ENCODE data around the gene SPOCK2. TPM values are rescaled to one million over a fixed set of nuclear protein-coding genes. Genes with fewer than 3 reads are reported as not detected.

SPOCK2 gene
- total and polyA plus RNA-seq, 8 donors, result 0.59 to 2.1 (median 1.6) TPM

- Histone ChIP-seq H3K4me3 (no peak overlapping the region), H3K9me3 (no peaks in the 10 kb centered on the region), H3K4me1 (no peaks in the 10 kb centered on the region), H3K27ac (no peak overlapping the region), H3K27me3 (no peaks in the 10 kb centered on the region), H3K36me3 (no peaks in the 10 kb centered on the region)
- FAIRE-seq (no peak), ATAC-seq (peak in 2 of 4 donors; percentile 59 to 74), DNase-seq (no peak)
- TF ChIP-seq, protein P1, sequence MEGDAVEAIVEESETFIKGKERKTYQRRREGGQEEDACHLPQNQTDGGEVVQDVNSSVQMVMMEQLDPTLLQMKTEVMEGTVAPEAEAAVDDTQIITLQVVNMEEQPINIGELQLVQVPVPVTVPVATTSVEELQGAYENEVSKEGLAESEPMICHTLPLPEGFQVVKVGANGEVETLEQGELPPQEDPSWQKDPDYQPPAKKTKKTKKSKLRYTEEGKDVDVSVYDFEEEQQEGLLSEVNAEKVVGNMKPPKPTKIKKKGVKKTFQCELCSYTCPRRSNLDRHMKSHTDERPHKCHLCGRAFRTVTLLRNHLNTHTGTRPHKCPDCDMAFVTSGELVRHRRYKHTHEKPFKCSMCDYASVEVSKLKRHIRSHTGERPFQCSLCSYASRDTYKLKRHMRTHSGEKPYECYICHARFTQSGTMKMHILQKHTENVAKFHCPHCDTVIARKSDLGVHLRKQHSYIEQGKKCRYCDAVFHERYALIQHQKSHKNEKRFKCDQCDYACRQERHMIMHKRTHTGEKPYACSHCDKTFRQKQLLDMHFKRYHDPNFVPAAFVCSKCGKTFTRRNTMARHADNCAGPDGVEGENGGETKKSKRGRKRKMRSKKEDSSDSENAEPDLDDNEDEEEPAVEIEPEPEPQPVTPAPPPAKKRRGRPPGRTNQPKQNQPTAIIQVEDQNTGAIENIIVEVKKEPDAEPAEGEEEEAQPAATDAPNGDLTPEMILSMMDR (IDR thresholded peaks at IDR 0.05), result no peak
- intact Hi-C loops (cut with DNase I), result loop anchor here in 1 of 3 donors (10.0 kb wide), 1 partner anchor 81 kb away; the partner anchor contains the start of genes ANAPC16 and ASCC1
Measured at GRCh38 chr10:72133517-72133916, 45.2 kb upstream of the SPOCK2 start.

DNA sequence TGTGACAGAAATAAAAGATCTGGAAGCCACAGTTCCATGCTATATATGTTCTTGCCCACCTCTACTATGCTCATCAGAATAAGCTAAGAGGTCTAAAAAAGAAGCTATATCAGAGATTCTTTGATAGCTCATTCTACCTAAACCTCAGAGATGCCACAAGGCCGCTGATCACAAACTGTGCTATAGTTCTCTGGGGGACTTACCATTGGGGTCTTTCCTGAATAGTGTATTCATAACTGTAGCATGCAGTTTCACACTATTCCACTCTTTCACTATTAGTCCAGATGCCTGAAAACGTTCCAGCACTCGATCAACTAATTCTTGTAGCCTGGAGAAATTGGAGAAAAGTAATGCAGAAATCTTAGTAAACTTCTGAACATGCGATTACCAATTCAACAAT lies 44.5 kb upstream of the SPOCK2 start:
- intact Hi-C loops (cut with DNase I), result loop anchor here in 1 of 3 donors (10.0 kb wide), 1 partner anchor 82 kb away; the partner anchor contains the start of genes ANAPC16 and ASCC1
- ATAC-seq, result no peak
- H3K27me3 ChIP-seq, result no peaks in the 10 kb centered on the region
- TF ChIP-seq, protein P1 (IDR thresholded peaks at IDR 0.05), result no peak
- no peak for FAIRE-seq
- DNase-seq, result no peak
- H3K4me1 ChIP-seq, result no peaks in the 10 kb centered on the region
- no peak overlapping the region for H3K27ac ChIP-seq
- no peaks in the 10 kb centered on the region for H3K9me3 ChIP-seq
- H3K36me3 ChIP-seq, result no peaks in the 10 kb centered on the region
- H3K4me3 ChIP-seq, result no peak overlapping the region
- WGBS, 2 donors, result 86 to 91% methylated on average over 4 of the region's 4 CpGs

GRCh38 chr10:72127571-72127970 lies 39.2 kb upstream of the SPOCK2 start:
- intact Hi-C loops (cut with DNase I), result loop anchor here in 1 of 3 donors (5.0 kb wide), 1 partner anchor 210 kb away; no protein-coding TSS in a partner anchor
- no peak overlapping the region for H3K27ac ChIP-seq
- no peaks in the 10 kb centered on the region for H3K4me1 ChIP-seq
- no peak for DNase-seq
- H3K27me3 ChIP-seq, result no peaks in the 10 kb centered on the region
- no peak overlapping the region for H3K4me3 ChIP-seq
- FAIRE-seq, result no peak
- no peak for ATAC-seq
- TF ChIP-seq, protein P1 (IDR thresholded peaks at IDR 0.05), result no peak
- no peaks in the 10 kb centered on the region for H3K9me3 ChIP-seq
- 93 to 97% methylated on average over 2 of the region's 2 CpGs for WGBS, 2 donors
- no peaks in the 10 kb centered on the region for H3K36me3 ChIP-seq

GRCh38 chr10:72126872-72127232 lies 38.5 kb upstream of the SPOCK2 start:
- WGBS, 2 donors, result 98% methylated on average over 3 of the region's 3 CpGs
- no peaks in the 10 kb centered on the region for H3K36me3 ChIP-seq
- DNase-seq (no peak), FAIRE-seq (no peak), ATAC-seq (no peak)
- no peaks in the 10 kb centered on the region for H3K4me1 ChIP-seq
- H3K9me3 ChIP-seq, result no peaks in the 10 kb centered on the region
- intact Hi-C loops (cut with DNase I), result loop anchor here in 1 of 3 donors (5.0 kb wide), 1 partner anchor 210 kb away; no protein-coding TSS in a partner anchor
- H3K27ac ChIP-seq, result no peak overlapping the region
- TF ChIP-seq, protein P1 (IDR thresholded peaks at IDR 0.05), result no peak
- H3K4me3 ChIP-seq, result no peak overlapping the region
- no peaks in the 10 kb centered on the region for H3K27me3 ChIP-seq

GRCh38 chr10:72126184-72126871 lies 38.0 kb upstream of the SPOCK2 start:
- WGBS, 2 donors, result 84 to 86% methylated on average over 3 of the region's 3 CpGs
- Histone ChIP-seq H3K4me3 (no peak overlapping the region), H3K9me3 (no peaks in the 10 kb centered on the region), H3K27me3 (no peaks in the 10 kb centered on the region), H3K36me3 (no peaks in the 10 kb centered on the region), H3K4me1 (no peaks in the 10 kb centered on the region), H3K27ac (no peak overlapping the region)
- TF ChIP-seq, protein P1 (IDR thresholded peaks at IDR 0.05), result peak in 1 of 4 donors; percentile 27
- intact Hi-C loops (cut with DNase I), result loop anchor here in 1 of 3 donors (5.0 kb wide), 1 partner anchor 211 kb away; no protein-coding TSS in a partner anchor
- DNase-seq (no peak), ATAC-seq (peak in 3 of 4 donors; percentile 71 to 77 (median 73)), FAIRE-seq (no peak)
